ENCODE results near the gene CYP24A1.

Gene CYP24A1

GRCh38 chr20:54189630-54190029 is 15.8 kb upstream of the CYP24A1 start:
- WGBS (ENCODE audit: insufficient coverage, insufficient read length), result no CpG with 5 or more reads among the region's 2 CpGs
- no peaks in the 10 kb centered on the region for H3K4me1 ChIP-seq (ENCODE audit: control insufficient read depth, insufficient read depth, low read length)
- H3K27ac ChIP-seq (ENCODE audit: low read length), result no peak overlapping the region
- H3K27me3 ChIP-seq (ENCODE audit: control insufficient read depth, insufficient read depth, low read length), result no peaks in the 10 kb centered on the region
- H3K36me3 ChIP-seq (ENCODE audit: control insufficient read depth, insufficient read depth, low read length), result no peaks in the 10 kb centered on the region
- no peak for DNase-seq (ENCODE audit: low read depth, low spot score)
- H3K4me3 ChIP-seq (ENCODE audit: low read length), result no peak overlapping the region
- no peaks in the 10 kb centered on the region for H3K9me3 ChIP-seq (ENCODE audit: control insufficient read depth, insufficient read depth, low read length)

- no peaks in the 10 kb centered on the region for H3K9me3 ChIP-seq (ENCODE audit: control insufficient read depth, insufficient read depth, low read length)
- no peak for DNase-seq (ENCODE audit: low read depth, low spot score)
- no CpG with 5 or more reads among the region's 11 CpGs for WGBS (ENCODE audit: insufficient coverage, insufficient read length)
- no peak overlapping the region for H3K27ac ChIP-seq (ENCODE audit: low read length)
- H3K4me1 ChIP-seq (ENCODE audit: control insufficient read depth, insufficient read depth, low read length), result no peaks in the 10 kb centered on the region
- H3K4me3 ChIP-seq (ENCODE audit: low read length), result no peak overlapping the region
- no peaks in the 10 kb centered on the region for H3K27me3 ChIP-seq (ENCODE audit: control insufficient read depth, insufficient read depth, low read length)
- no peaks in the 10 kb centered on the region for H3K36me3 ChIP-seq (ENCODE audit: control insufficient read depth, insufficient read depth, low read length)
Measured at GRCh38 chr20:54188132-54188849, 14.5 kb upstream of the CYP24A1 start.

- Histone ChIP-seq H3K27me3 (ENCODE audit: control insufficient read depth, insufficient read depth, low read length) (no peaks in the 10 kb centered on the region), H3K36me3 (ENCODE audit: control insufficient read depth, insufficient read depth, low read length) (no peaks in the 10 kb centered on the region), H3K9me3 (ENCODE audit: control insufficient read depth, insufficient read depth, low read length) (no peaks in the 10 kb centered on the region), H3K27ac (ENCODE audit: low read length) (no peak overlapping the region), H3K4me3 (ENCODE audit: low read length) (no peak overlapping the region), H3K4me1 (ENCODE audit: control insufficient read depth, insufficient read depth, low read length) (no peaks in the 10 kb centered on the region)
- WGBS (ENCODE audit: insufficient coverage, insufficient read length), result 100% methylated on average over 1 of the region's 10 CpGs
- DNase-seq (ENCODE audit: low read depth, low spot score), result no peak
Measured at GRCh38 chr20:54184904-54185626, 11.3 kb upstream of the CYP24A1 start.

- Histone ChIP-seq H3K4me1 (ENCODE audit: control insufficient read depth, insufficient read depth, low read length) (no peaks in the 10 kb centered on the region), H3K9me3 (ENCODE audit: control insufficient read depth, insufficient read depth, low read length) (no peaks in the 10 kb centered on the region), H3K27me3 (ENCODE audit: control insufficient read depth, insufficient read depth, low read length) (no peaks in the 10 kb centered on the region), H3K36me3 (ENCODE audit: control insufficient read depth, insufficient read depth, low read length) (no peaks in the 10 kb centered on the region), H3K4me3 (ENCODE audit: low read length) (no peak overlapping the region), H3K27ac (ENCODE audit: low read length) (no peak overlapping the region)
- DNase-seq (ENCODE audit: low read depth, low spot score), result no peak
- WGBS (ENCODE audit: insufficient coverage, insufficient read length), result no CpG with 5 or more reads among the region's 3 CpGs
Measured at GRCh38 chr20:54184071-54184470, 10.3 kb upstream of the CYP24A1 start.

GRCh38 chr20:54180931-54181330 is 7.1 kb upstream of the CYP24A1 start:
- WGBS (ENCODE audit: insufficient coverage, insufficient read length), result no CpG with 5 or more reads among the region's 1 CpG
- DNase-seq (ENCODE audit: low read depth, low spot score), result no peak
- Histone ChIP-seq H3K36me3 (ENCODE audit: control insufficient read depth, insufficient read depth, low read length) (no peaks in the 10 kb centered on the region), H3K27ac (ENCODE audit: low read length) (no peak overlapping the region), H3K27me3 (ENCODE audit: control insufficient read depth, insufficient read depth, low read length) (no peaks in the 10 kb centered on the region), H3K4me3 (ENCODE audit: low read length) (no peak overlapping the region), H3K4me1 (ENCODE audit: control insufficient read depth, insufficient read depth, low read length) (no peaks in the 10 kb centered on the region), H3K9me3 (ENCODE audit: control insufficient read depth, insufficient read depth, low read length) (no peaks in the 10 kb centered on the region)

GRCh38 chr20:54179946-54180345 is 6.2 kb upstream of the CYP24A1 start:
- WGBS (ENCODE audit: insufficient coverage, insufficient read length), result no CpG with 5 or more reads among the region's 2 CpGs
- Histone ChIP-seq H3K27ac (ENCODE audit: low read length) (no peak overlapping the region), H3K36me3 (ENCODE audit: control insufficient read depth, insufficient read depth, low read length) (no peaks in the 10 kb centered on the region), H3K9me3 (ENCODE audit: control insufficient read depth, insufficient read depth, low read length) (no peaks in the 10 kb centered on the region), H3K27me3 (ENCODE audit: control insufficient read depth, insufficient read depth, low read length) (peaks cover 3% of the 10 kb centered on the region; the same call in 1 of the 2 replicates), H3K4me1 (ENCODE audit: control insufficient read depth, insufficient read depth, low read length) (no peaks in the 10 kb centered on the region), H3K4me3 (ENCODE audit: low read length) (no peak overlapping the region)
- DNase-seq (ENCODE audit: low read depth, low spot score), result no peak

GRCh38 chr20:54178256-54178655 is 4.5 kb upstream of the CYP24A1 start:
- H3K27ac ChIP-seq (ENCODE audit: low read length), result no peak overlapping the region
- H3K4me1 ChIP-seq (ENCODE audit: control insufficient read depth, insufficient read depth, low read length), result 0 out of 2 replicates have a peak, but pooled peaks cover 6% of the 10 kb centered on the region
- H3K36me3 ChIP-seq (ENCODE audit: control insufficient read depth, insufficient read depth, low read length), result no peaks in the 10 kb centered on the region
- no CpG with 5 or more reads among the region's 2 CpGs for WGBS (ENCODE audit: insufficient coverage, insufficient read length)
- no peaks in the 10 kb centered on the region for H3K9me3 ChIP-seq (ENCODE audit: control insufficient read depth, insufficient read depth, low read length)
- no peak overlapping the region for H3K4me3 ChIP-seq (ENCODE audit: low read length)
- no peak for DNase-seq (ENCODE audit: low read depth, low spot score)
- H3K27me3 ChIP-seq (ENCODE audit: control insufficient read depth, insufficient read depth, low read length), result peaks cover 18% of the 10 kb centered on the region

GRCh38 chr20:54177378-54177777 is 3.6 kb upstream of the CYP24A1 start:
- H3K4me1 ChIP-seq (ENCODE audit: control insufficient read depth, insufficient read depth, low read length), result peaks cover 8% of the 10 kb centered on the region; the same call in 1 of the 2 replicates
- WGBS (ENCODE audit: insufficient coverage, insufficient read length), result no CpG with 5 or more reads among the region's 6 CpGs

GRCh38 chr20:54176610-54177009 is 2.8 kb upstream of the CYP24A1 start:
- Histone ChIP-seq H3K27ac (ENCODE audit: low read length) (no peak overlapping the region), H3K36me3 (ENCODE audit: control insufficient read depth, insufficient read depth, low read length) (no peaks in the 10 kb centered on the region), H3K9me3 (ENCODE audit: control insufficient read depth, insufficient read depth, low read length) (no peaks in the 10 kb centered on the region), H3K27me3 (ENCODE audit: control insufficient read depth, insufficient read depth, low read length) (peaks cover 34% of the 10 kb centered on the region), H3K4me1 (ENCODE audit: control insufficient read depth, insufficient read depth, low read length) (peaks cover 8% of the 10 kb centered on the region; the same call in 1 of the 2 replicates), H3K4me3 (ENCODE audit: low read length) (no peak overlapping the region)
- DNase-seq (ENCODE audit: low read depth, low spot score), result no peak
- no CpG with 5 or more reads among the region's 2 CpGs for WGBS (ENCODE audit: insufficient coverage, insufficient read length)

More at GRCh38 chr20:54177378-54177777, 3.6 kb upstream of the CYP24A1 start:
- Histone ChIP-seq H3K4me3 (ENCODE audit: low read length) (no peak overlapping the region), H3K36me3 (ENCODE audit: control insufficient read depth, insufficient read depth, low read length) (no peaks in the 10 kb centered on the region), H3K27ac (ENCODE audit: low read length) (no peak overlapping the region), H3K27me3 (ENCODE audit: control insufficient read depth, insufficient read depth, low read length) (peaks cover 27% of the 10 kb centered on the region), H3K9me3 (ENCODE audit: control insufficient read depth, insufficient read depth, low read length) (no peaks in the 10 kb centered on the region)
- DNase-seq (ENCODE audit: low read depth, low spot score), result no peak

GRCh38 chr20:54174457-54175175 is 830 bp upstream of the CYP24A1 start:
- no peak for DNase-seq (ENCODE audit: low read depth, low spot score)
- Histone ChIP-seq H3K27me3 (ENCODE audit: control insufficient read depth, insufficient read depth, low read length) (peaks cover 41% of the 10 kb centered on the region), H3K4me1 (ENCODE audit: control insufficient read depth, insufficient read depth, low read length) (peaks cover 8% of the 10 kb centered on the region; the same call in 1 of the 2 replicates), H3K9me3 (ENCODE audit: control insufficient read depth, insufficient read depth, low read length) (no peaks in the 10 kb centered on the region), H3K36me3 (ENCODE audit: control insufficient read depth, insufficient read depth, low read length) (no peaks in the 10 kb centered on the region), H3K27ac (ENCODE audit: low read length) (no peak overlapping the region), H3K4me3 (ENCODE audit: low read length) (no peak overlapping the region; the same call in 1 of the 2 replicates)
- WGBS (ENCODE audit: insufficient coverage, insufficient read length), result no CpG with 5 or more reads among the region's 18 CpGs
